ENCODE results near the gene GRIK3.

Gene GRIK3

DNA sequence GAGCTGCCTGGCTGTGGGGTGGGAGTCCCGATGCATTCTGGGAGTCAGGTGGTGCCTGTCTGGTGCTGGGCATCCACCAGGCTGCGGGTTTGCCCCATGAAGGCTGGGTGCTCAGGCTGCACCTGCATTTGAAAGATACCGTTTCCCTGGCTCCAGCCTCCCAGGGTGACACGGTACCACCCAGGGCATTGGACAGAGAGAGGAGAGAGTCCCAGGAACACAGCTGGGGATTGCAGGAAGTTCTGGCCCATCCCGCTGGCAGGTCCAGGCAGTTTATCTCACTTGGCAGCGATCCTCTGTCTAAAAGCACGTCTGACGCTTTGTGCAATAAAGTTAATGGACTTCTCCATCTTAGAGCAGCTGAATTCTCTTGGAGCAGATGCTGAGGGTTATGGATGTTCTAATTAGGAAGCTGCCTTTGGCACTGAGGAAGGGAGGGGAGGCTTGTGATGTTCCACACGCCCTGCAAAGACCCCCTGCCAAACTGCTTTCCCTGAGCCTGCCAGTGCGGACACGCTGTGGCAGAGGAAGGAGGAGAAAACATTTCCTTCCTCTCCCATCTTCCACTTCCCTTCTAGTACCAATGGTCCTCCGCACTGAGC is 246.9 kb downstream of the GRIK3 start:
- no peak for TF ChIP-seq EP300 (IDR thresholded peaks at IDR 0.05; ENCODE audit: borderline replicate concordance)
- TF ChIP-seq, protein P1, sequence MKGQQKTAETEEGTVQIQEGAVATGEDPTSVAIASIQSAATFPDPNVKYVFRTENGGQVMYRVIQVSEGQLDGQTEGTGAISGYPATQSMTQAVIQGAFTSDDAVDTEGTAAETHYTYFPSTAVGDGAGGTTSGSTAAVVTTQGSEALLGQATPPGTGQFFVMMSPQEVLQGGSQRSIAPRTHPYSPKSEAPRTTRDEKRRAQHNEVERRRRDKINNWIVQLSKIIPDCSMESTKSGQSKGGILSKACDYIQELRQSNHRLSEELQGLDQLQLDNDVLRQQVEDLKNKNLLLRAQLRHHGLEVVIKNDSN (IDR thresholded peaks at IDR 0.05): no peak
- TF ChIP-seq CEBPB (IDR thresholded peaks at IDR 0.05): no peak
- TF ChIP-seq, protein P2, sequence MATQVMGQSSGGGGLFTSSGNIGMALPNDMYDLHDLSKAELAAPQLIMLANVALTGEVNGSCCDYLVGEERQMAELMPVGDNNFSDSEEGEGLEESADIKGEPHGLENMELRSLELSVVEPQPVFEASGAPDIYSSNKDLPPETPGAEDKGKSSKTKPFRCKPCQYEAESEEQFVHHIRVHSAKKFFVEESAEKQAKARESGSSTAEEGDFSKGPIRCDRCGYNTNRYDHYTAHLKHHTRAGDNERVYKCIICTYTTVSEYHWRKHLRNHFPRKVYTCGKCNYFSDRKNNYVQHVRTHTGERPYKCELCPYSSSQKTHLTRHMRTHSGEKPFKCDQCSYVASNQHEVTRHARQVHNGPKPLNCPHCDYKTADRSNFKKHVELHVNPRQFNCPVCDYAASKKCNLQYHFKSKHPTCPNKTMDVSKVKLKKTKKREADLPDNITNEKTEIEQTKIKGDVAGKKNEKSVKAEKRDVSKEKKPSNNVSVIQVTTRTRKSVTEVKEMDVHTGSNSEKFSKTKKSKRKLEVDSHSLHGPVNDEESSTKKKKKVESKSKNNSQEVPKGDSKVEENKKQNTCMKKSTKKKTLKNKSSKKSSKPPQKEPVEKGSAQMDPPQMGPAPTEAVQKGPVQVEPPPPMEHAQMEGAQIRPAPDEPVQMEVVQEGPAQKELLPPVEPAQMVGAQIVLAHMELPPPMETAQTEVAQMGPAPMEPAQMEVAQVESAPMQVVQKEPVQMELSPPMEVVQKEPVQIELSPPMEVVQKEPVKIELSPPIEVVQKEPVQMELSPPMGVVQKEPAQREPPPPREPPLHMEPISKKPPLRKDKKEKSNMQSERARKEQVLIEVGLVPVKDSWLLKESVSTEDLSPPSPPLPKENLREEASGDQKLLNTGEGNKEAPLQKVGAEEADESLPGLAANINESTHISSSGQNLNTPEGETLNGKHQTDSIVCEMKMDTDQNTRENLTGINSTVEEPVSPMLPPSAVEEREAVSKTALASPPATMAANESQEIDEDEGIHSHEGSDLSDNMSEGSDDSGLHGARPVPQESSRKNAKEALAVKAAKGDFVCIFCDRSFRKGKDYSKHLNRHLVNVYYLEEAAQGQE (IDR thresholded peaks at IDR 0.05; ENCODE audit: low read depth): no peak

DNA sequence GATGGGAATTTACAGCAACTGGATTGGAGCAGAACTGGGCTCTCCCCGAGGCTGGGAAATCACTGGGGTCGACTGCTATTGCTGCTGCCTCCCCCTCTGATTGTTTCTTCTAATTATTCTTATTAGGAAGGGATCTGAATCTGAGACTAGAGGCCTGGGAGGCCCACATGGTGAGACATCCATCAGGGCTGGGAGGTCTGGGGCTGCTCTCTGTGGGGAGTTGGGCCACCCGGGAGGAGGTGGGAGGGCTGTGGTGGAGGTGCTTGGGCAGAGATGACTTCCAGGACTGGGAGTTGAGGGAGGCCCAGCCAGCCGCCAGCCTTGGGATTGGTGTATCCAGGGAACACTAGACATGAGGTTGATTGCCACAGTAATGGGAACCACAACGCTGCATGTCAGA is 247.9 kb downstream of the GRIK3 start:
- TF ChIP-seq RAD21 (IDR thresholded peaks at IDR 0.05; ENCODE audit: low read depth) (no peak), FOXM1 (IDR thresholded peaks at IDR 0.05; ENCODE audit: borderline replicate concordance, low read depth) (no peak)
- TF ChIP-seq, protein P1 (IDR thresholded peaks at IDR 0.05): no peak

DNA sequence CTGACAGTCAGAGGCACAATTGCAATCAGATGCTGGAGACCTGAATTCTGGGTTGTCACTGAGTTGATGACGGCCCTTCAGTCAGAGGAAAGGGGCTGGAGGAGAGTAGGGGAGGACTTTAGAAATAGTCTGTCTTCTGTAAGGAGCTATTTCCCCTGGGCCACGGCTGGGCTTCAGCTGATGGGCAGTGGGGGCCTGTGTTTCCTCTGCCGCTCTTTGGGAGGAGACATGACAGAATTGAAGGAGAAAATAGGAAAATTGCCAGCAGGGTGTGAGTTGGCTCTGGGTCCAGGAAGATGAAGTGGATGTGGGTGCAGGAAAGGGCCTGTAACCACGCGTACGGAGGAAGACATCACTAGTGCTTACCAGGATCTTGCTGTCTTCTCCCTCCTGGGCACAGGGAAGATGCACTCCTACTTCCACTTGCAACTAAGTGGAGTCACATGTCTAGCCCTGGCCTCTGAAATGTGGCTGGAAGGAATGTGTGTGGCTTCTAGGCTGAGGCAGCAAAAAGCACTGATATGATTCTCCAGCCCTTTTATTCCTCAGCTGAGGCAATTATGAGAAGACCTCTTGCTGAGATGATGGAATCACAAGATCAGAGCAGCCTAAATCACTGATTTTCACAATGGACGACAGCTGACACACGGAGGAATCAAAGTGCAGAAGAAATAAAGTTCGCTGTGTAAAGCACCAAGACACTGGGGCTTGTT is 250.0 kb downstream of the GRIK3 start:
- TF ChIP-seq, protein P1 (IDR thresholded peaks at IDR 0.05): no peak
- no peak for TF ChIP-seq CEBPB (IDR thresholded peaks at IDR 0.05)
- TF ChIP-seq, protein P3, sequence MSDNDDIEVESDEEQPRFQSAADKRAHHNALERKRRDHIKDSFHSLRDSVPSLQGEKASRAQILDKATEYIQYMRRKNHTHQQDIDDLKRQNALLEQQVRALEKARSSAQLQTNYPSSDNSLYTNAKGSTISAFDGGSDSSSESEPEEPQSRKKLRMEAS (IDR thresholded peaks at IDR 0.05): no peak
- no peak for TF ChIP-seq FOXM1 (IDR thresholded peaks at IDR 0.05; ENCODE audit: borderline replicate concordance, low read depth)
- TF ChIP-seq NFIC (IDR thresholded peaks at IDR 0.05): no peak
- TF ChIP-seq RAD21 (IDR thresholded peaks at IDR 0.05; ENCODE audit: low read depth): no peak
- no peak for TF ChIP-seq TCF12 (IDR thresholded peaks at IDR 0.05; ENCODE audit: low read depth)
- TF ChIP-seq EGR1 (IDR thresholded peaks at IDR 0.05): no peak
- no peak for TF ChIP-seq CREB1 (IDR thresholded peaks at IDR 0.05; ENCODE audit: low read depth)
- TF ChIP-seq, protein P2 (IDR thresholded peaks at IDR 0.05; ENCODE audit: low read depth): no peak
- no peak for TF ChIP-seq TAF1 (IDR thresholded peaks at IDR 0.05; ENCODE audit: low read depth)
- TF ChIP-seq ZBTB7A (IDR thresholded peaks at IDR 0.05; ENCODE audit: low read depth): no peak
- no peak for TF ChIP-seq YY1 (IDR thresholded peaks at IDR 0.05; ENCODE audit: low read depth)

DNA sequence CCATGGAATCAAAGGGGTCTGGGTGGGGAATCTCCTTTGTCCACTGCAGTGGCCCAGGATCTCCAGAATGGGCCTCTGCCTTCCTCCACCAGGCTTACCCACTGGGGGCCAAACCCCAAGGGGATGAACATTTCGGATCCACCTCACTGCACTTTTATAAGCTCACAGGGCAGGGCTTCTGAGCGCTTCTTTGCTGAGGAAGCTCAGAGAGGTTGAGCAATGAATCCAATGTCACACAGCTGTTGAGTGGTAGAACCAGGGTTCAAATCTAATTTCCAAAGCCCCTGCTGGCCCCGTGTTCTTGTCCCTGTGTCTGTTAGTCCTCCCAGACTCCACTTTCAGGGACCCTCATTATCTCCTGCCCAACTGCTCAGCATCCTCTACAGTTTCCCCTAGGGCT is 250.8 kb downstream of the GRIK3 start:
- no peak for TF ChIP-seq RAD21 (IDR thresholded peaks at IDR 0.05; ENCODE audit: low read depth)

DNA sequence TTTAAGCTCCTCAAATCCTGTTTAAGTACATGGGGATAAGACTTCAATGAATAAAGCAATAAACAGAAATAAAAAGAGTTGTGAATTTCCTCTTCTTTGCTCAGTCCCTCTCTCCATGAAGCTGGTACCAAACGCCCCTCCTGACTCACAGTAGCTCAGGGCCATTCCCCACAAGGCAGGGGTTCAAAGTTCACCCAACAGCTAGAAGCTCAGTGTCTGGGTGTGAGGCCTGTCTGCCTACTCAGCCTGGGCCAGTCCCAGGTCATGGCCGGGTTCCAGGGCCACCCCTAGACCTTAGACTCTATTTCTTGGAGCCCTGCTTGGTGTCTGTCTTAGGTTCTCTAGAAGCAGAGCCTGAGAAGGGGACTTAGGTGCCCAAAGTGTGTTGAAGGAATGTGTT is 251.5 kb downstream of the GRIK3 start:
- TF ChIP-seq EGR1 (IDR thresholded peaks at IDR 0.05) (no peak), TAF1 (IDR thresholded peaks at IDR 0.05; ENCODE audit: low read depth) (no peak), YY1 (IDR thresholded peaks at IDR 0.05; ENCODE audit: low read depth) (no peak), EP300 (IDR thresholded peaks at IDR 0.05; ENCODE audit: borderline replicate concordance) (no peak), CEBPB (IDR thresholded peaks at IDR 0.05) (no peak), CREB1 (IDR thresholded peaks at IDR 0.05; ENCODE audit: low read depth) (no peak)
- TF ChIP-seq, protein P2 (IDR thresholded peaks at IDR 0.05; ENCODE audit: low read depth): no peak
- TF ChIP-seq, protein P1 (IDR thresholded peaks at IDR 0.05): no peak
- TF ChIP-seq, protein P3 (IDR thresholded peaks at IDR 0.05): no peak
